ENCODE measurements around the gene GABRB3. TPM values are rescaled to one million over a fixed set of nuclear protein-coding genes. Genes with fewer than 3 reads are reported as not detected.

Gene GABRB3
- total and polyA plus RNA-seq, 8 donors = 0.94 to 4.0 (median 2.3) TPM

DNA sequence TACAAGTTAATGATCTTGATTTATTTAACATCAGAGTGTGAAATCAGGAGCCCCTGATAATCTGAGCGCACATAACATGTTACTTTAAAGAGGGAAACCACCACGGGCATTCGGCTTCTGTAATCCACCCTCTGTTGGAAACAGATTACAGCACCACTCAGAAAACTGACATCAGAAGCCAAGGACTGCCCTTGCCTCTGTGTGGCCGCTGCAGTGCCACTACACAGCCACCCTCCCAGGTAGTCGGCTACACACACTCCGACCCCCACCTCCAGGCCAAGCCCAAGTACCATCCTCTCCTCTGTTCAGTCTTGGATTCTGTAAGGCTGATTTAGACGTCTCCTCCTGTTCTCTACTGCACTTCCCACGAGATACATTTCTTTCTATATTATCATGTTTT is 251.7 kb downstream of the GABRB3 start:
- Histone ChIP-seq H3K9me3 (peaks cover 0 to 41% of the 10 kb centered on the region in 2 donors), H3K27me3 (no peaks in the 10 kb centered on the region), H3K36me3 (no peaks in the 10 kb centered on the region), H3K27ac (no peak overlapping the region), H3K4me1 (no peaks in the 10 kb centered on the region), H3K4me3 (no peak overlapping the region)
- ATAC-seq = no peak
- TF ChIP-seq, protein P1, sequence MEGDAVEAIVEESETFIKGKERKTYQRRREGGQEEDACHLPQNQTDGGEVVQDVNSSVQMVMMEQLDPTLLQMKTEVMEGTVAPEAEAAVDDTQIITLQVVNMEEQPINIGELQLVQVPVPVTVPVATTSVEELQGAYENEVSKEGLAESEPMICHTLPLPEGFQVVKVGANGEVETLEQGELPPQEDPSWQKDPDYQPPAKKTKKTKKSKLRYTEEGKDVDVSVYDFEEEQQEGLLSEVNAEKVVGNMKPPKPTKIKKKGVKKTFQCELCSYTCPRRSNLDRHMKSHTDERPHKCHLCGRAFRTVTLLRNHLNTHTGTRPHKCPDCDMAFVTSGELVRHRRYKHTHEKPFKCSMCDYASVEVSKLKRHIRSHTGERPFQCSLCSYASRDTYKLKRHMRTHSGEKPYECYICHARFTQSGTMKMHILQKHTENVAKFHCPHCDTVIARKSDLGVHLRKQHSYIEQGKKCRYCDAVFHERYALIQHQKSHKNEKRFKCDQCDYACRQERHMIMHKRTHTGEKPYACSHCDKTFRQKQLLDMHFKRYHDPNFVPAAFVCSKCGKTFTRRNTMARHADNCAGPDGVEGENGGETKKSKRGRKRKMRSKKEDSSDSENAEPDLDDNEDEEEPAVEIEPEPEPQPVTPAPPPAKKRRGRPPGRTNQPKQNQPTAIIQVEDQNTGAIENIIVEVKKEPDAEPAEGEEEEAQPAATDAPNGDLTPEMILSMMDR (IDR thresholded peaks at IDR 0.05) = no peak
- intact Hi-C loops (cut with DNase I) = no loop called here
- DNase-seq = no peak

DNA sequence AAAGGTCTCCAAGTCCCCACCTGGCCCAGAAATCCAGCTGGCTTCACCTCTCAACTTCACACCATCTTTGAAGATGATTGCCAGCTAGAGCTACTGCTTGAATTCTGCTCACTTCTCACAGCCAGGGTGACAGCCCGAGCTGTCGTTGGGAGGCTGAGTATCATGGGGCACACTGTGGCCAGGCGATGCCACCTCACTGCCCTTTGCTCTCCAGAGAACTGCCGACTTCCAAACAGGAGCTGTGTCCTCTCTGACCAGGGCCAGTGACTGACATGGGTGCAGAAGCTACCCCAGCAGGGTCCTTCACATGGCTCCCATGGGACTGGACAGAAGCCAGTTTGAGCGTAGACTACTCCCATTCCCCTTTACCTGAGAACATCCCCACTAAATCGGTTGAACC is 254.0 kb downstream of the GABRB3 start:
- H3K27ac ChIP-seq = no peak overlapping the region
- H3K9me3 ChIP-seq = peaks cover 0 to 37% of the 10 kb centered on the region in 2 donors
- DNase-seq (no peak), ATAC-seq (no peak)
- intact Hi-C loops (cut with DNase I) = no loop called here
- no peaks in the 10 kb centered on the region for H3K36me3 ChIP-seq
- H3K4me3 ChIP-seq = no peak overlapping the region
- no peaks in the 10 kb centered on the region for H3K4me1 ChIP-seq
- H3K27me3 ChIP-seq = no peaks in the 10 kb centered on the region
- TF ChIP-seq, protein P1 (IDR thresholded peaks at IDR 0.05) = no peak

DNA sequence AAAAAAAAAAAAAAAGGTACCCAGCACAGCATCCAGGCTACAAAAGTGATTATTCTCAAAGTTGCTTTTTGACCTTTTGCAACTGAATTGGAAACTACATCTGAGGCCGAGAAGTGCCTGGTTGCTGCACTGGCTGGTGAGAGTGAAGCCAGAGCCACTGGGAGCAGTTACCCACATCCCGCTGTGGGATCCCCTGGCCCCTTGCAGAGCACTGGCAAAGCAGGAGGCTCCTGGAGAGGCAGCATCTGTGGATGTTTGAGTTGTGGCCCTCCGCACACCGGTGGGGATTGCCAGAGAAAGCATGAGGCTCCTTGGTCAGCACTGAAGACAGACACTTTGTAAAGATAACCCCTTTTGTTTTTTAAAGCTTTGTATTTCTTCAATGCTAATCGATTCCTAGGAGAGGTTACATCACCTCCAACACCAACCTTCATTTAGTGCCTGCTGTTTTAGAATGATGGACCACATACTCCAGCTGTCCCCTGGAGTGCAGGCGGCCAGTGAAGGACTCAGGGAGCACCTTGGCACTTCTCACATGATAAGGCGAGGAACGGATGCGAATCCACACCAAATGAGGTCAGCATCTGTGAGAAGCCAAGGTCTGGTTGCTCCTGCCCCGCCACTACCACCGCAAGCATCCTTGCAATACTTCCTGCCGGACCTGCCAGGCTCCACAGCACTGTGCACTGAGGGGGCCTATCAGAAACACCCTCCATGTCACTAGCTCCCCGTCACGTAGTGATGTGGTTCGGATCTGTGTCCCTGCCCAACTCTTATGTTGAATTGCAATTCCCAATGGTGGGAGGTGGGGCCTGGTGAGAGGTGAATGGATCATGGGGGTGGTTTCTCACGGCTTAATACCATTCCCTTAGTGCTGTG is 256.5 kb downstream of the GABRB3 start:
- H3K4me1 ChIP-seq = no peaks in the 10 kb centered on the region
- no peak overlapping the region for H3K27ac ChIP-seq
- intact Hi-C loops (cut with DNase I) = no loop called here
- H3K27me3 ChIP-seq = no peaks in the 10 kb centered on the region
- no peak for DNase-seq
- H3K9me3 ChIP-seq = peaks cover 0 to 41% of the 10 kb centered on the region in 2 donors
- no peak overlapping the region for H3K4me3 ChIP-seq
- TF ChIP-seq, protein P1 (IDR thresholded peaks at IDR 0.05) = no peak
- no peaks in the 10 kb centered on the region for H3K36me3 ChIP-seq
- ATAC-seq = no peak

DNA sequence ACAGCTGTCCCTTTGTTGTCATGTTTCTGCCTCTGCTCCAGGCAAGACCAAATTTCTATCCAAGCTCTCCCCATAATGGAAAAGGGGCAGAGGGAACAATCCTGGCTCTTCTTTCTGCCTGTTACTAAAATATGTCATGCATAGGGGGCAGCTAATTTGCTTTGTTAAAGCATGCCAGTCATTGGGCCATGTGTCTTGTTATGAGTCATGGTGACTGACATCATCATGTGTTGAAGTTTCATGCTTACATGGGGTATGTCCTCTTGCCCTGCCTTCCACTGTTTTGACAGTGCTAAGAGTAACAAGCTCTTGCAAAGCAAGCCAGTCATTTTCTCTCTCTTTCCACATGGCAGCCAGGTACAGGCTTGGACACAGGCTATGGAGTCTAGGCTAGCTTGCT is 268.9 kb downstream of the GABRB3 start:
- no peaks in the 10 kb centered on the region for H3K27me3 ChIP-seq

More for the DNA sequence above, 268.9 kb downstream of the GABRB3 start:
- H3K27ac ChIP-seq = no peak overlapping the region
- H3K4me3 ChIP-seq = no peak overlapping the region
- DNase-seq (no peak), ATAC-seq (no peak)
- H3K9me3 ChIP-seq = peaks cover 0 to 2% of the 10 kb centered on the region in 2 donors
- no peaks in the 10 kb centered on the region for H3K36me3 ChIP-seq
- intact Hi-C loops (cut with DNase I) = no loop called here
- TF ChIP-seq, protein P1 (IDR thresholded peaks at IDR 0.05) = no peak
- H3K4me1 ChIP-seq = no peaks in the 10 kb centered on the region

Other genes with a start within 250 kb of the GABRB3 start
- gene GABRA5, start 94.0 kb upstream of the GABRB3 start, total RNA-seq = not detected
- under 1 TPM in 3 of 6 donors, not detected in 3; 0.06 to 0.15 (median 0.09) TPM for gene GABRA5, start 94.0 kb upstream of the GABRB3 start, polyA plus RNA-seq (ENCODE audit: insufficient read length in 6 of 6)
- gene GABRG3, start 198.1 kb upstream of the GABRB3 start, total RNA-seq = under 1 TPM in 1 of 2 donors, not detected in 1; 0.23 TPM
- 10 to 100 TPM in 4 of 6 donors, 1 to 10 TPM in 2; 8.6 to 13.8 (median 10.5) TPM for gene GABRG3, start 198.1 kb upstream of the GABRB3 start, polyA plus RNA-seq (ENCODE audit: insufficient read length in 6 of 6)